ENCODE measurements around the gene EMP2. TPM values are rescaled to one million over a fixed set of nuclear protein-coding genes. Genes with fewer than 3 reads are reported as not detected.
A peak's percentile ranks its signal among the peaks of the same experiment; 100 is the strongest.

The EMP2 gene
- total RNA-seq, 4 donors from 2014 or later, result 108 to 121 (median 109) TPM

GRCh38 chr16:10571354-10571753 is 9.0 kb downstream of the EMP2 start:
- intact Hi-C loops (cut with DNase I), result loop anchor here (5.0 kb wide), 1 partner anchor 49 kb away; no protein-coding TSS in a partner anchor
- 65 to 79% methylated on average over 5 of the region's 5 CpGs for WGBS, 2 donors
- no peaks in the 10 kb centered on the region for H3K27me3 ChIP-seq
- DNase-seq, result no peak
- H3K27ac ChIP-seq, result no peak overlapping the region
- H3K9me3 ChIP-seq, result no peaks in the 10 kb centered on the region
- H3K4me1 ChIP-seq, result peaks cover 5 to 56% (median 13%) of the 10 kb centered on the region in 3 donors
- peaks cover 0 to 75% (median 0%) of the 10 kb centered on the region in 3 donors for H3K36me3 ChIP-seq
- H3K4me3 ChIP-seq, result no peak overlapping the region
- no peak for TF ChIP-seq POLR2A (IDR thresholded peaks at IDR 0.05)
- no peak for TF ChIP-seq CTCF (IDR thresholded peaks at IDR 0.05)

DNA sequence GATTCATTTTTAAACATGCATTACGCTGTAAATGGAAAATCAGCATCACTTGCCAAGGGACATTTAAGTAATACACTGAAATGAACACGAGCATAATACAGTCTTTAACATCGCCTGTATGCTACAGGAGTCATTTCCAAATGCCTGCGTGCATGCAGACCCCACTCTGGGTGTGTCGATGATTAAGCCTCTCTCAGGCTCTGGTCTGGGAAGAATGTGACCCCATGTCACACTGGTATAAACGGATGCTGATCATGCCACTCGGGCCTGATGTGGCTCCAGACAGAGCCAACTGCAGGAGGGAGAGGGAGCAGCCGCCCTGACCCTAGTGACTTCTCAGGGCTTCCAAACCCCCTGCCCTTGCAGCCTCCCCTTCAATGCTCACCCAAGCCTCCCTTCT is 10.8 kb downstream of the EMP2 start:
- peaks cover 0 to 56% (median 9%) of the 10 kb centered on the region in 3 donors for H3K4me1 ChIP-seq
- intact Hi-C loops (cut with DNase I), result loop anchor here (5.0 kb wide), 1 partner anchor 47 kb away; no protein-coding TSS in a partner anchor
- TF ChIP-seq POLR2A (IDR thresholded peaks at IDR 0.05) (no peak), CTCF (IDR thresholded peaks at IDR 0.05) (no peak)
- 67 to 87% methylated on average over 5 to 8 of the region's 8 CpGs for WGBS, 2 donors
- no peaks in the 10 kb centered on the region for H3K9me3 ChIP-seq
- DNase-seq, result no peak
- H3K4me3 ChIP-seq, result no peak overlapping the region
- H3K27ac ChIP-seq, result peak overlapping the region in 1 of 4 donors; percentile 9
- H3K27me3 ChIP-seq, result no peaks in the 10 kb centered on the region
- H3K36me3 ChIP-seq, result peaks cover 0 to 83% (median 0%) of the 10 kb centered on the region in 3 donors

- DNase-seq, result no peak
- Histone ChIP-seq H3K27me3 (no peaks in the 10 kb centered on the region), H3K27ac (no peak overlapping the region), H3K9me3 (peaks cover 0 to 7% (median 4%) of the 10 kb centered on the region in 3 donors), H3K4me3 (no peak overlapping the region), H3K36me3 (peaks cover 0 to 75% (median 0%) of the 10 kb centered on the region in 3 donors), H3K4me1 (peaks cover 0 to 78% (median 15%) of the 10 kb centered on the region in 3 donors)
- intact Hi-C loops (cut with DNase I), result no loop called here
- 81 to 87% methylated on average over 5 to 6 of the region's 6 CpGs for WGBS, 2 donors
- TF ChIP-seq POLR2A (IDR thresholded peaks at IDR 0.05), result no peak
- TF ChIP-seq CTCF (IDR thresholded peaks at IDR 0.05), result peak in 1 of 6 experiments; percentile 6
Measured at GRCh38 chr16:10566613-10567012, 13.8 kb downstream of the EMP2 start.

DNA sequence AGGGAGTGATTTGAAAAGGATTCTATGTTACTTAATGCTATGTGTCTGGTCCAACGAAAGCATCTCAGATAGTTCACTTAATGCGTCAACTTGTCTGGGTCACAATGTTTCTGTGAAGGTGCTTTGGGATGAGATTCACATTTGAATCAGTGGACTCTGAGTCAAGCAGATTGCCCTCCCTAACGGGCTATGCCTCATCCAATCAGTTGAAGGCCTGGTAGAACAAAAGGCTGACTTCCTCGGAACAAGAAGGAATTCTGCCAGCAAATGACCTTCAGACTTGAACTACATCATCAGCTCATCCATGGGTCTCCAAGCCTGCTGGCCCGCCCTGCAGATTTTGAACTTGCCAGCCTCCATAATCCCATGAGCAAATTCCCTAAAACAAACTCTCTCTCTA is 15.2 kb downstream of the EMP2 start:
- 66 to 76% methylated on average over 5 of the region's 5 CpGs for WGBS, 2 donors
- peaks cover 0 to 82% (median 19%) of the 10 kb centered on the region in 3 donors for H3K4me1 ChIP-seq

More for the DNA sequence above, 15.2 kb downstream of the EMP2 start:
- Histone ChIP-seq H3K27me3 (no peaks in the 10 kb centered on the region), H3K27ac (peak overlapping the region in 2 of 4 donors; percentile 26 to 46), H3K4me3 (no peak overlapping the region), H3K9me3 (peaks cover 0 to 7% (median 4%) of the 10 kb centered on the region in 3 donors), H3K36me3 (peaks cover 0 to 62% (median 0%) of the 10 kb centered on the region in 3 donors)
- no peak for DNase-seq
- intact Hi-C loops (cut with DNase I), result no loop called here
- TF ChIP-seq POLR2A (IDR thresholded peaks at IDR 0.05), result no peak
- no peak for TF ChIP-seq CTCF (IDR thresholded peaks at IDR 0.05)

Measured in esophagus squamous epithelium (tissue), 5 donors.